Hepatocyte (in vitro differentiated cells): ENCODE measurements around the gene E2F1. TPM values are rescaled to one million over a fixed set of nuclear protein-coding genes. Genes with fewer than 3 reads are reported as not detected.

Experiments
- DNase-seq: peaks from one replicate; pipeline ENCODE4 v3.0.0-alpha.2; 2016; ENCODE audit warnings: low spot score
- H2AFZ ChIP-seq: fragments of 200-600 bp; sonication (generic); 2 replicates; pipeline ENCODE4 v1.6.0; 2016; ENCODE audit warnings: antibody characterized with exemption, mild to moderate bottlenecking
- H3K27ac ChIP-seq: fragments of 200-600 bp; sonication (generic); 2 replicates; pipeline ENCODE4 v1.5.1; 2016; ENCODE audit warnings: mild to moderate bottlenecking
- H3K27me3 ChIP-seq: fragments of 200-600 bp; sonication (generic); 2 replicates; pipeline ENCODE4 v1.6.1; 2016
- H3K36me3 ChIP-seq: fragments of 200-600 bp; sonication (generic); replicated peaks from 2 replicates; pipeline ENCODE4 v1.5.1; 2016; ENCODE audit warnings: low read depth; ENCODE audit not compliant: insufficient read depth
- H3K4me1 ChIP-seq: fragments of 200-600 bp; sonication (generic); 2 replicates; pipeline ENCODE4 v1.5.1; 2016; ENCODE audit warnings: mild to moderate bottlenecking, moderate library complexity; ENCODE audit not compliant: insufficient read depth
- H3K4me2 ChIP-seq: fragments of 200-600 bp; sonication (generic); 2 replicates; pipeline ENCODE4 v1.6.0; 2016
- H3K4me3 ChIP-seq: fragments of 200-600 bp; sonication (generic); 2 replicates; pipeline ENCODE4 v1.5.1; 2016; ENCODE audit warnings: mild to moderate bottlenecking
- H3K79me2 ChIP-seq: fragments of 200-600 bp; sonication (generic); 2 replicates; pipeline ENCODE4 v1.6.0; 2017; ENCODE audit warnings: mild to moderate bottlenecking
- H3K9me2 ChIP-seq: fragments of 200-600 bp; sonication (generic); replicated peaks from 2 replicates; pipeline ENCODE4 v1.6.0; 2017; ENCODE audit warnings: mild to moderate bottlenecking; ENCODE audit not compliant: insufficient read depth
- H3K9me3 ChIP-seq: fragments of 200-600 bp; sonication (generic); 2 replicates; pipeline ENCODE4 v1.5.1; 2016; ENCODE audit warnings: low read depth, mild to moderate bottlenecking
- H4K20me1 ChIP-seq: fragments of 200-600 bp; sonication (generic); 2 replicates; pipeline ENCODE4 v1.6.0; 2016; ENCODE audit warnings: mild to moderate bottlenecking; ENCODE audit not compliant: insufficient read depth, poor library complexity, severe bottlenecking
- EZH2 ChIP-seq: fragments of 200-600 bp; sonication (generic); IDR thresholded peaks from 2 replicates; pipeline ENCODE4 v1.6.1; 2016; ENCODE audit warnings: antibody characterized with exemption, mild to moderate bottlenecking, borderline replicate concordance
- EZH2phosphoT487 ChIP-seq: fragments of 200-600 bp; sonication (generic); IDR thresholded peaks from one replicate; pipeline ENCODE4 v1.6.1; 2018; ENCODE audit warnings: antibody characterized with exemption, mild to moderate bottlenecking, low read depth, moderate library complexity; ENCODE audit not compliant: unreplicated experiment, severe bottlenecking
- WGBS: methylation state at CpG from one replicate; pipeline ENCODE4 v1.1.6; 2016; ENCODE audit warnings: low lambda C conversion rate; ENCODE audit errors: missing lambda C conversion rate; 5-methylcytosine and 5-hydroxymethylcytosine counted together
- polyA plus RNA-seq: library from polyadenylated mRNA; unstranded; fragments of >200 nt; fragmentation: Nextera tagmentation; extraction: Ambion mirVana; gene quantifications from 2 replicates; pipeline ENCODE4 v1.2.1, GENCODE V29; 2016
- total RNA-seq: library from RNA; depleted of rRNA; stranded (reverse); fragments of >200 nt; gene quantifications from 2 replicates; pipeline ENCODE4 v1.2.3, GENCODE V29; 2014
- TF ChIP-seq, protein P1 (sequence below): fragments of 200-600 bp; sonication (generic); IDR thresholded peaks from 2 replicates; pipeline ENCODE4 v1.5.1; 2016; ENCODE audit warnings: antibody characterized with exemption, mild to moderate bottlenecking; ENCODE audit not compliant: poor library complexity

Gene E2F1
- total and polyA plus RNA-seq, 2 experiments from 2014 or later = 9.1 to 11.8 TPM

DNA sequence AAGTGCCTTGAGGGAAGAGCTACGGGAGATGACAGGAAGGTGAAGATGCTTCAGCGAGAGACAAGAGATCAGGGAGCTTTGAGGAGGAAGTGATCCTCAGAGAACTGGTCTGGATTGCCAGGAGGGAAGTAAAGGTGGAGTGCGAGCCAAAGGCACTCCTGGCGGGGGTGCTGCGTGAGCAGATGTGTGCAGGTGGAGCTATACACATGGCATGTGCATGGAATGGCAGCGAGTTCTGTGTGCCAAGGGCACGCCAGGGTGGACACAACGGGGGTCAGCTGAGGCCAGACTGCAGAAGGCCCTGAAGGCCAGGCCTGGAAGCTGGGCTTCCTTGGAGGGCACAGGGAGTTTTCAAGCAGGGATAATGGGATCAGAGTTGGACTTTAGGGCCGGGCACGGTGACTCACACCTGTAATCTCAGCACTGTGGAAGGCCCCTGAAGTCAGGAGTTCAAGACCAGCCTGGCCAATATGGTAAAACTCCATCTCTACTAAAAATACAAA lies 27.7 kb upstream of the E2F1 start:
- no peak overlapping the region for H3K27ac ChIP-seq
- H2AFZ ChIP-seq = no peak overlapping the region
- no peaks in the 10 kb centered on the region for H3K36me3 ChIP-seq
- no peaks in the 10 kb centered on the region for H3K4me1 ChIP-seq
- no peaks in the 10 kb centered on the region for H3K9me2 ChIP-seq
- no peaks in the 10 kb centered on the region for H3K27me3 ChIP-seq
- no peak for TF ChIP-seq EZH2phosphoT487
- TF ChIP-seq, protein P1, sequence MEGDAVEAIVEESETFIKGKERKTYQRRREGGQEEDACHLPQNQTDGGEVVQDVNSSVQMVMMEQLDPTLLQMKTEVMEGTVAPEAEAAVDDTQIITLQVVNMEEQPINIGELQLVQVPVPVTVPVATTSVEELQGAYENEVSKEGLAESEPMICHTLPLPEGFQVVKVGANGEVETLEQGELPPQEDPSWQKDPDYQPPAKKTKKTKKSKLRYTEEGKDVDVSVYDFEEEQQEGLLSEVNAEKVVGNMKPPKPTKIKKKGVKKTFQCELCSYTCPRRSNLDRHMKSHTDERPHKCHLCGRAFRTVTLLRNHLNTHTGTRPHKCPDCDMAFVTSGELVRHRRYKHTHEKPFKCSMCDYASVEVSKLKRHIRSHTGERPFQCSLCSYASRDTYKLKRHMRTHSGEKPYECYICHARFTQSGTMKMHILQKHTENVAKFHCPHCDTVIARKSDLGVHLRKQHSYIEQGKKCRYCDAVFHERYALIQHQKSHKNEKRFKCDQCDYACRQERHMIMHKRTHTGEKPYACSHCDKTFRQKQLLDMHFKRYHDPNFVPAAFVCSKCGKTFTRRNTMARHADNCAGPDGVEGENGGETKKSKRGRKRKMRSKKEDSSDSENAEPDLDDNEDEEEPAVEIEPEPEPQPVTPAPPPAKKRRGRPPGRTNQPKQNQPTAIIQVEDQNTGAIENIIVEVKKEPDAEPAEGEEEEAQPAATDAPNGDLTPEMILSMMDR = no peak
- no peaks in the 10 kb centered on the region for H4K20me1 ChIP-seq
- no peak for DNase-seq
- H3K9me3 ChIP-seq = no peaks in the 10 kb centered on the region
- H3K4me3 ChIP-seq = no peak overlapping the region
- no peak overlapping the region for H3K4me2 ChIP-seq
- 92% methylated on average over 10 of the region's 10 CpGs for WGBS
- H3K79me2 ChIP-seq = no peaks in the 10 kb centered on the region

DNA sequence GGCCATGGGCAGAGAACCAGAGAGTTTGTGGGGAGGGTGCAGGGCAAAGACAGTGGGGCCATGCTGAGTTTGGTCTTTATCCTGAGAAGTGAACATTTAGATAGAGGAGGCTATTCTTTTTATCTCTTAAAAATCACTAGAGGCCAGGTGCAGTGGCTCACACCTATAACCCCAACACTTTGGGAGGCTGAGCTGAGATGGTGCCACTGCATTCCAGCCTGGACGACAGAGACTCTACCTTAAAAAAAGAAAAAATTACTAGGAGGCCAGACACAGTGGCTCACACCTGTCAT lies 25.2 kb upstream of the E2F1 start:
- TF ChIP-seq EZH2phosphoT487 = no peak
- TF ChIP-seq, protein P1 = no peak
- no peak overlapping the region for H3K27ac ChIP-seq
- no peak for DNase-seq
- H3K4me3 ChIP-seq = no peak overlapping the region
- no peaks in the 10 kb centered on the region for H3K9me3 ChIP-seq
- no peaks in the 10 kb centered on the region for H3K79me2 ChIP-seq
- H3K36me3 ChIP-seq = no peaks in the 10 kb centered on the region
- H4K20me1 ChIP-seq = no peaks in the 10 kb centered on the region
- H3K27me3 ChIP-seq = no peaks in the 10 kb centered on the region
- H2AFZ ChIP-seq = no peak overlapping the region
- 65% methylated on average over 1 of the region's 1 CpG for WGBS
- no peak overlapping the region for H3K4me2 ChIP-seq
- no peaks in the 10 kb centered on the region for H3K4me1 ChIP-seq
- H3K9me2 ChIP-seq = no peaks in the 10 kb centered on the region

DNA sequence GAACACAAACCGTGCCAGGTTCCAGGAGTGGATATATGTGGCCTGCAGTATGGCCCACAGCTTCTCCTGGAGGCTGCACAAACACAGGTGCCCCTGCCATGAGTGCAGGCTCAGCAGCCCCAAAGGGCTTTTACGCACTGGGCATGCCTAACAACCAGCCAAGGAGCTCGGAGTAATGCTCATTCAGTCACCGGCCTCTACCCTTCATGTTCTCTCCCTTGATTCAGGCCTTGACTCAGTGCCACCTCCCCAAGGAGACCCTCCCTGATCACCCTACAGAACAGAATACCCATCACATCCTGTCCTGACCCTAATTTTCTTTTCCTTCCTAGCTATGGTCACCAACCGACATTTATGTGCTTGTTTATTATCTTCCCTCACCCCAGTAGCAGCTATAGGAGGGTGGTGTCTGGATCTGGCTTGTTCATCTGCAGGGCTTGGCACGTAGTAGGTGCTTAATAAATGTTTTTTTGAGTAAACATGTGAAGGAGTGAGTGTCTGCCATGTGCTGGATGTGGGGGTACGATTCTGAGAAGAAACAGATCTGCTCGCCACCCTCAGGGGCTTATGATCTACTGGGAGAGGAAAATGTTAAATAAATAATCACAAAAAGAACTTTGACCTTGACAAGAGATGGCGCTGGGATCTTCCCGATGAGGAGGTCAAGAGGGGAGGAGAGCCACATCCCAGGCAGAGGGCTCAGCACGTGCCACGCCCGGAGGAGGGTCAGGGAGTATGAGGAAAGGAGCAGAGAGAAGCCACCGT lies 24.7 kb upstream of the E2F1 start:
- no peaks in the 10 kb centered on the region for H3K36me3 ChIP-seq

More for the DNA sequence above, 24.7 kb upstream of the E2F1 start:
- no peaks in the 10 kb centered on the region for H3K9me2 ChIP-seq
- no peaks in the 10 kb centered on the region for H3K4me1 ChIP-seq
- no peak overlapping the region for H2AFZ ChIP-seq
- no peaks in the 10 kb centered on the region for H3K9me3 ChIP-seq
- no peaks in the 10 kb centered on the region for H4K20me1 ChIP-seq
- H3K4me3 ChIP-seq = no peak overlapping the region
- TF ChIP-seq, protein P1 = no peak
- TF ChIP-seq EZH2 (no peak), EZH2phosphoT487 (no peak)
- 80% methylated on average over 14 of the region's 14 CpGs for WGBS
- no peaks in the 10 kb centered on the region for H3K27me3 ChIP-seq
- H3K27ac ChIP-seq = no peak overlapping the region
- H3K79me2 ChIP-seq = no peaks in the 10 kb centered on the region
- DNase-seq = no peak
- H3K4me2 ChIP-seq = no peak overlapping the region
